Embryonic facial prominence (tissue), 1 donor: ENCODE measurements around the gene EMCN.
A peak's percentile ranks its signal among the peaks of the same experiment; 100 is the strongest.

Source experiments
- DNase-seq: peaks from one replicate; pipeline ENCODE4 v3.0.0-alpha.2; 2016; ENCODE audit errors: extremely low spot score

The EMCN gene

DNA sequence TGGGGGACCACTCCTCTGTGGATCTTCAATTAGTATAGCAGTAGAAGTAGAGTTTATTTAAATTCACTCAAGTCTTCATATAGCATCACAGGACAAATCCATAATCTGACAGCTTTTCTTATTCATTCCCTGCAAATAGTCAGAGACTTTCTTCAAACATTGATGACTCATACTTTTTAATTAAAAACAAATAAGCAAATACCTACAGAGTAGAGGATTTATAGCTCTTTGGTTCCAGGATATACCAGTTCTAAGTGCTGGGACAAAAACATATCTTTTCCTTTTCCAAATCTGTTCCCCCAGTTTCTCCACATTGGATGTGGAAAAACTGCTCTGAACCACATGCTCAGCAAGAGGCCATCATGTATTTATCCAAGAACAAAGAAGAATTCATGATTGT is 24.1 kb downstream of the EMCN start:
- no peak for DNase-seq

DNA sequence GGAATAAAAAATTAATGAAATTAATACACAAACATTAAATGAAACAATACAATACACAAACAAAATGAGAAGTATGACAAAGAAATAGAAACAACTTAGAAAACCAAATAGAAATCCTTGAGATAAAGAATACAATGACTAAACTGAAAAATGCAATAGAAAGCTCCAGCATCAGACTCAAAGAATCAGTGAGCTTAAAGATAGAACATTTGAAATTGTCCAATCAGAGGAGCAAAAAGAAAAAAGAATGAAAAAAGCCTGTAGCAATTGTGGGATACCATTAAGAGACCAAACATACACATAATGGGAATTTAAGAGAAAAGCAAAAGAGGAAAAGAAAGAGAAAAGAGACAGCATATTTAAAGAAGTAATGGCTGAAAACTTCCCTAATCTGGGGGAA is 25.7 kb downstream of the EMCN start:
- no peak for DNase-seq

GRCh38 chr4:100489305-100489704 is 28.5 kb downstream of the EMCN start:
- DNase-seq: no peak

DNA sequence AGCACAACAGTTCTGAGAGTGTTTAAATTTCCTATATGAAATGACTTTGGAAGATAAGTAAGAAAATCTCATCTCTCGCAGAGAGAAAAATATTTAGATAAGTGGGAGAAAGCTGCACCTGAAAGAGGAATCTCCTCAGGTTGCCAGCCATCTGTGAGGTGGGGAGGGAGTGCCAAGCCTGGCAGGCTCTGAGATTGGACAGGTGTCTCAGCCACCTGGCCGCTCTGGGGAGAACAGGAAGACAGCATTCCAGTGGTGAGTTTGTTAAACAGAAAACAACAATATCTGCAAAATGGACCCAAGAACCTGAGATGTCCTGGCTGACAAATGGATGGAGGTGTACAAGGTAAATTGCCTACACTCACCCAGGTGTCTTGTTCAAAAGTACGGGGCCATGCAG is 31.3 kb downstream of the EMCN start:
- DNase-seq: no peak

GRCh38 chr4:100483796-100484195 is 34.0 kb downstream of the EMCN start:
- no peak for DNase-seq

GRCh38 chr4:100479971-100480370 is 37.9 kb downstream of the EMCN start:
- DNase-seq: no peak

DNA sequence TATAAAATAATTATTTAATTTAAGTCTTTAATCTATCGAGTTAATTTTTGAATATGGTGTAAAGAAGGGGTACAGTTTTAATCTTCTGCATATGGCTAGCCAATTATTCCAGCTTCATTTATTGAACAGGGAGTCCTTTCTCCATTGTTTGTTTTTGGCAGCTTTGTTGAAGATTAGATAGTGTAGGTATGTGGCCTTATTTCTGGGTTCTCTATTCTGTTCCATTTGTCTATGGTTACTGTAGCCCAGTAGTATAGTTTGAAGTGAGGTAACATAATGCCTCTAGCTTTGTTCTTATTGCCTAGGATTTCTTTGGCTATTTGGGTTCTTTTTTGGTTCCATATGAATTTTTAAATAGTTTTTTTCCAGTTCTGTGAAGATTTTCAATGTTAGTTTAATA is 48.3 kb downstream of the EMCN start:
- DNase-seq: no peak

- DNase-seq: no peak
These were observed 51.3 kb downstream of the EMCN start for GRCh38 chr4:100466501-100466900.

GRCh38 chr4:100461807-100462605 is 55.8 kb downstream of the EMCN start:
- DNase-seq: no peak

- no peak for DNase-seq
These were observed 67.4 kb downstream of the EMCN start for GRCh38 chr4:100450449-100450848.

DNA sequence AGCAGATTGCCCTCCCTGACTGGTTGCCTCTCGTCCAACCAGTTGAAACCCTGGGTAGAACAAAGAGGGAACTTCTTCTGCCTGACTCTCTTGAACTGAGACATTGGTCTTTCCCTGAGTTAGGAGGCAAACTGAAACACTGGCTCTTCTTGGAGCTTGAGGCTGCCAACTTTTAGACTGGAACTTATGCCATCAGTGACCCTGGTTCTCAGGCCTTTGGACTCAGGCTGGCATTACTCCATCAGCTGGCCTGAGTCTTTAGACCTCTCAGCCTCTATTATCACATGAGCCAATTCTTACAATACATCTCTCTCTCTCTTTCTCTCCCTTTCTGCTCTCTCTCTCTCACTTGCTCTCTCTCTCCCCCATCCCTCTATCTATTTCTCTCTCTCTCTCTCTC is 86.4 kb downstream of the EMCN start:
- DNase-seq: no peak

GRCh38 chr4:100430451-100430850 is 87.4 kb downstream of the EMCN start:
- DNase-seq: no peak

DNA sequence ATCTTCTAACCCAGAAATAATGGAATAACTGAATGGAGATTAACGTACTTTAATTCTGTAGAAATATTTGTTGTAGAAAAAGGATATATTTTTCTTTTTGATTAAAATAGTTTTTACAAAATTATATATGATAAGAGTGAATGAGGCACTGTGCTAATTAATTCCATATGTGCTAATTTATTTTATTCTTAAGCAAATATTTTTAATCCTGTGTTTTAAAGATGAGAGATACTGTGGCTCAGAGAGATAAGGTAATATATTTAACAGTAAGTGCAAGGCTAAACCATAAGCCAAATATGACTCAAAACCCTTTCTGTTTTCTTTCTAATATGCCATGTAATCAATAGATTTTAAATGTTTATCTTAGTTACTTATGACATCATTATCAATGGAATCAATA is 88.2 kb downstream of the EMCN start:
- DNase-seq: no peak

DNA sequence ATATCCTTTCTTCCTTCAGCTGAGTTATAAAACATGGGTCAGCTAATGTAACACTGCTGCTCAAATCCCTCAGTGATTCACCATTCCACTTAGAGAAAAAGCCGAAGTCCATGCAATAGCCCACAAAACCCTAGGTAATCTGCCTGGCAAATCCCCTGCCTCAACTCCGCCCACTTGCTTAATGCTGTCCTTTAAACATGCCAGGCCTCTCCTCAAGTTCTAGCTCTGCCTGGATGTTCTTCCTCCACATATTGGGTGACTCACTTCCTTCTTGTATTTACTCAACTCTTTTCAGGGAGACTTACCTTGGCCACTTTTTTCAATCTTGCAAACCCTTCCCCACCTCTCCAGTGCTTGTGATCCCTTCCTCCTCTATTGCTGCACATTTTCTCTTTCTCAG is 89.8 kb downstream of the EMCN start:
- DNase-seq: no peak

- no peak for DNase-seq
These were observed 93.4 kb downstream of the EMCN start for GRCh38 chr4:100424376-100424775.

DNA sequence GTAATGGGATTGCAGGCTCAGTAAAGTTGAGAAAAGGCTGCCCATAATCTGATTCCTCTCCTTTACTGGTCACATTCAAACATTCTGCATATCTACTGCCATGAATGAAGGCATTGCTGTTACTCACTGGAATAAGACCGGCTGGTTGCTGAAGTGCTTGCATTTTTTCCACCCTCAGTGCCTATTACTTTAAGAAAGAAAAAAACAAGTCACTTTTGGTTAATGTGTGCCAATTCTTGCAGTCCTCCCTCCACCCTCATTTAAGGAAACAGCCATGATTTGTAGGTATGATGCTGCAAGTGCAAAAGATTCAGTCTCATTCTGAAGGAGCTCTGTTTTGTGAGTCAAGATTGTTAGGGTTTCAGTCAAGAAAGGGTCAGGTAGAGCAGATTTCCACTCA is 94.9 kb downstream of the EMCN start:
- no peak for DNase-seq

DNA sequence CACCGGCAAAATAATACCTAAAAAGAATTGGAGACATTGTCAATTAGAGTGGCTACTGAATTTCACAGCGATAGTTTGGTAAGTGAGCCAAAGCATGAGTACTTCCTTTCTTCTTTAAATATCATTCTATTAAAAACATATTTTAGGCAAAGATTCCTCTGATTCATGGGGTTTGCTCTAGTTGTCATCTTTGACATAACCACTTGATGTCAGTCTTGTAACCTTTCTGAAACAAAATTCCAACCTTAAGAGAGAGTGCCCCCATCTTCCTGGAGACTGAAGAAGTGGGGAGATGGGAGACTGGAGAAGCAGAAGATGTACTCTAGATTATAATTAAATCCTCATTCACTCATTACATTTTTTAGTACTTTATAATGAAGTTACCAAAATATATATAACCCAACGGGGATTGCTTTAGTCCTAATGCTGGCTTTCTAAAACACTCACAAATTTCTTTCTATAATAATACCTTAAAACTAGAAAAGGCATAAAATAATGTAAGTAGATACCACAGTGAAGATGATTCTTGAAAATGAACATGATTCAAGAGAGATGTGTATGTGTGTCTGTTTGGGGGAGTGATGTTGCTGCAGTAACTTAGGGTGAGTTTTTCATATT is 96.4 kb downstream of the EMCN start:
- peak; percentile 29 for DNase-seq

- no peak for DNase-seq
These were observed 97.3 kb downstream of the EMCN start for GRCh38 chr4:100420571-100420970.

DNA sequence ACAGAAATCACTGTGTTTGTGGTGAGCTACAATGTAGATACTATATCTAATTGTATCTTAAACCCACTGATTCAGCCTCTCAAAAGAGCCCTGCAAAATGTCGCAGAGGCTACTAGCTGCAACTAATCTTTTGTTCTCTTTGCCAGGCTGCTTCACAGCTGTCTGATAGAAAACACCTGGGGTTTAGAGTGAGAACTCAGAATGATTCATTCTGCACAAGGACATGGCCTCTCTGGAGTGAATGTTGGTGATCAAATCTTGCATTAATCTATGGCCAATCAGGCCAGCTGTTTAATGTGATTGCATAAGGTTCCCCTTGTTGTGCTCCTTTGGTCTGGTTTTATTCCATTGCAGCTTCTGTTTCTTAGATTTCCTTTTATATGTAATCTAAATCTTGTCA is 100.3 kb downstream of the EMCN start:
- no peak for DNase-seq

DNA sequence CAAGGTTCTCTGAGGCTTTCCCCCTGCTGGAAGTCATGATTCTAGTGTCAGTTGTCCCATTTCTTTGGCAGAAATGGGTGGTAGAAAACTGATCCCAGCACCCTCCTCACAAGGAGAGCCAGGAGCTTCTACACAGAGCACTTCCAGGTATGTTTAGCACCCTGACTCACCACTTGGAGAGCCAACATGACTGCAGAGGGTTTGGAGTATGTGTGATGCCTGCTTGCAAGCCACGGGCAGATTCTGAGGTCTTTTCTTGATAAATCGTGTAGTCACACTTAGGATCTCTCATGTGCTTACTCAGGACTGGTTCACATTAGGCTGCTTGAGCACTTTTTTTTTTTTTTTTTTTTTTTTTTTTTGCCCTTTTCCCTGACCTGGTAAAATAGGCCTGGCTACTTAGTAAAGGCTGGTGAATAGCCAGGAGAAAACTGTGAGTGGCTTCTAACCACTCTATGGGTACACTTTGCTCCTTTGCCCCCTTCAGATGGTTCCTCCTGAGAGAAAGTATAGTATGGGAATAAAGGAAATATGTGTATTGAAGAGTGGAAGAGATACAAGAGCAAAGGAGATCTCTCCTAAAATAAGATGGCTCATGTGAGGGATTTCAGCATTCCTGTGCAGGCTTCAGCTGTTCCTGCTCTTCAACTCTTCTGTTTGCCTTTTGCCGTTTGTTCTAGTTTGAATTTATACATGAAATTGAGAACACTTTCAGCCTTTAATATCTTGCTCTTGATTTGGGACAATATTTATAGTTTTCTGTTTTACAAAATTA is 103.6 kb downstream of the EMCN start:
- no peak for DNase-seq

- no peak for DNase-seq
These were observed 126.0 kb downstream of the EMCN start for GRCh38 chr4:100391863-100392262.

DNA sequence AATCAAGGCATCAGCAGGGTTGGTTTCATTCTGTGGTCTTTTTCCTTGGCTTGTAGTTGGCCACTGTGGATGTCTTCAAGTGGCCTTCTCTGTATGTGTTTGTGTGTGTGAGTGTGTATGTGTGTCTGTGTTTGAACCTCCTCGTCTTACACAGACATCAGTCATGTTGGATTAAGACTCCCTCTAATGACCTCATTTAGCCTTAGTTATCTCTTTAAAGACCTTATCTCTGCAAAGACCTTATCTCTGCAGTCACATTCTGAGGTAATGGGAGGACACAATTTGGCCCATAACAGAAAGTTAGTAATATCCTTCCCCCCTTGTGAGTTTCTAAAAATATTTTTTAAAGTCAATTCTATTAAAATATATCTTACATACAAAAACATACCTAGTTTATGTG is 126.7 kb downstream of the EMCN start:
- DNase-seq: no peak

DNA sequence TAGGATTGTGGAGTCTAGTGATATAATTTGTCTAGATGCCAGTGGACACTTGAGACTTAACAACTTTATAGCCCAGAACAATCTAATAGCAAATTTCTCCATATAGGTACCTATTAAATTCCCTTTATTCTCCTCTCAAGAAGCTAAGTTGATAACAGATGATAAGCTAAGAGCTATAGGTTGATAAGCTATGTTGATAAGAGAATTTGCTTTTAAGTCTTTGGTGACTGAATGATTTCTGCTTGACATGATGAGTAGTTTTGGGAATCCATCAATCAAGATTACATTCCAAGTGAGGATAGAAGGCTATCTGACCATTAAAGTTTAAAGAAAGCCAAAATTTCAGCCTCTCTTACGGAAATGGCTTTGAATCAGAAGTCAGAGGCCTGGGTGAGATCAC is 131.6 kb downstream of the EMCN start:
- DNase-seq: no peak
